ENCODE results near the gene CD2.
A peak's percentile ranks its signal among the peaks of the same experiment; 100 is the strongest.

The CD2 gene

GRCh38 chr1:116785006-116785405 lies 30.8 kb downstream of the CD2 start:
- DNase-seq, result no peak

- DNase-seq, result no peak
These were observed 31.8 kb downstream of the CD2 start for GRCh38 chr1:116786049-116786448.

GRCh38 chr1:116791727-116792126 lies 37.5 kb downstream of the CD2 start:
- DNase-seq, result no peak

- no peak for DNase-seq
These were observed 39.2 kb downstream of the CD2 start for GRCh38 chr1:116793357-116793935.

- DNase-seq, result no peak
These were observed 40.1 kb downstream of the CD2 start for GRCh38 chr1:116794371-116794770.

GRCh38 chr1:116794804-116795481 lies 40.7 kb downstream of the CD2 start:
- DNase-seq, result no peak

GRCh38 chr1:116795482-116795829 lies 41.2 kb downstream of the CD2 start:
- no peak for DNase-seq

- DNase-seq, result no peak
These were observed 50.5 kb downstream of the CD2 start for GRCh38 chr1:116804736-116805135.

- DNase-seq, result no peak
These were observed 51.2 kb downstream of the CD2 start for GRCh38 chr1:116805398-116805797.

GRCh38 chr1:116806245-116806644 lies 52.0 kb downstream of the CD2 start:
- DNase-seq, result no peak

- DNase-seq, result no peak
These were observed 52.4 kb downstream of the CD2 start for GRCh38 chr1:116806671-116807070.

- DNase-seq, result no peak
These were observed 53.4 kb downstream of the CD2 start for GRCh38 chr1:116807394-116808199.

- DNase-seq, result no peak
These were observed 54.1 kb downstream of the CD2 start for GRCh38 chr1:116808200-116808847.

- DNase-seq, result no peak
These were observed 54.7 kb downstream of the CD2 start for GRCh38 chr1:116808848-116809508.

GRCh38 chr1:116811321-116811720 lies 57.1 kb downstream of the CD2 start:
- DNase-seq, result no peak

GRCh38 chr1:116814926-116815723 lies 60.9 kb downstream of the CD2 start:
- no peak for DNase-seq

- peak; percentile 38 to 53 for DNase-seq
These were observed 63.4 kb downstream of the CD2 start for GRCh38 chr1:116817582-116818064.

Measured in AML-193 (cell line).